ENCODE results near the gene SRMS.

DNA sequence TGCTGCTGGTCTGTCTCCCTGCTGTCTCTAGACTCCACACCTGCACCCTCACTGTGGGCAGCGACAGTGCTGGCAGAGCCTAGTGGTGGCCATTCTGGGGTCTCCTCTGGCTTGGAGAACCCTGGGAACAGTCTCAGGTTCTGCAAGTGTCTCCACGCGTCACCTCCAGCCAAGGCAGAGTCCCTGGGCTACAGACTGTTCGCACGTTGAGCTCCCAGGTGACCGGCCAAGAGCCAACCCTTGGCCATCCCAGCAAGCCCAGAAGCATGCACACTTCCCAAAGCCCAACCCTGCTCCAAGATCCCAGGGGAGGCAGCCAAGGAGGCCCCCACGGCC, 53.5 kb downstream of the SRMS start:
- TF ChIP-seq CTCF (CRISPR knock-in tag; IDR thresholded peaks at IDR 0.05) (no peak), ZNF674 (CRISPR knock-in tag; IDR thresholded peaks at IDR 0.05; ENCODE audit: low read depth) (no peak)
